Measurements from ENCODE around the gene MT1HL1.
"Not testable (repeated sequence)": the region's sequence is repeated elsewhere in the genome, so short reads cannot be mapped to it uniquely, and the experiment has no call there.

The MT1HL1 gene

GRCh38 chr1:237013608-237014007 is 9.4 kb upstream of the MT1HL1 start:
- DNase-seq = no peak

- DNase-seq = no peak
These were observed 8.6 kb upstream of the MT1HL1 start for GRCh38 chr1:237012788-237013383.

DNA sequence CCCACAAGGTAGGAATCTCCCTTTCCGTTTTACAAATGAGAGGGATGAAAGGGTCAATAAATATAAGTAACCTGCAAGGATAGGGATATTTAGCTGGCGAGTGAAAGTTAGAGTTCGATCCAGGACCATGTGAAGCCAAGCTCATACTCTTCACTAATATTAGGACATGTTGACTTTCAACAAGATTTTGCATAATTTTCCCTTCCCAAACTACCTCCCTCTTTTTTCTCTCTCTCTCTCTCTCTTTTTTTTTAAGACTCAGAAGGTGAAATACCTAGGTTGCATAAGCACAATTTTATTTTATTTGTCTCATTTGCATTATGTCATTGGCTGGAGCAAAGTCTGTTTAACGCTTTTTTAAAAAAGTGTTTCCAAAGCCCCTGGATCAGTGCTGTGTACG is 8.1 kb upstream of the MT1HL1 start:
- no peak for DNase-seq

- DNase-seq = no peak
These were observed 7.2 kb upstream of the MT1HL1 start for GRCh38 chr1:237011432-237011831.

DNA sequence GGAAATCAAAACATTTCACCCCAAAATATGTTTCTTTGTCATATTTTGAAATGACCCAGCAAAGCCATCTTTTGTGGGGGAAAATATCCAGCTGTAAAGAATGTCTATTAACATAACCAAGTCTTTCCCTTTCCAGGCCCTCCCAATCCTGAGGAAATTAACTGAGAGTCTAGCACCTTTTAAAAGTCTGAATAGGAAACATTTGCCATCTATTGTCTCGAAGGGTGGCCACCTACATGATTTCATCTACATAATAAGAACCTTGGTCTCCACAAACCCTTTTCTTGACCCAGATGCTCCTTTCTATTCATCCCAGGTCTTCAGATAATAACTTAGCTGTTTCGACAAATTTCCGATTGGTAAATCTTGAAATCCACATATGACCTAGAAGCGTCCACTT is 5.4 kb upstream of the MT1HL1 start:
- DNase-seq = no peak

DNA sequence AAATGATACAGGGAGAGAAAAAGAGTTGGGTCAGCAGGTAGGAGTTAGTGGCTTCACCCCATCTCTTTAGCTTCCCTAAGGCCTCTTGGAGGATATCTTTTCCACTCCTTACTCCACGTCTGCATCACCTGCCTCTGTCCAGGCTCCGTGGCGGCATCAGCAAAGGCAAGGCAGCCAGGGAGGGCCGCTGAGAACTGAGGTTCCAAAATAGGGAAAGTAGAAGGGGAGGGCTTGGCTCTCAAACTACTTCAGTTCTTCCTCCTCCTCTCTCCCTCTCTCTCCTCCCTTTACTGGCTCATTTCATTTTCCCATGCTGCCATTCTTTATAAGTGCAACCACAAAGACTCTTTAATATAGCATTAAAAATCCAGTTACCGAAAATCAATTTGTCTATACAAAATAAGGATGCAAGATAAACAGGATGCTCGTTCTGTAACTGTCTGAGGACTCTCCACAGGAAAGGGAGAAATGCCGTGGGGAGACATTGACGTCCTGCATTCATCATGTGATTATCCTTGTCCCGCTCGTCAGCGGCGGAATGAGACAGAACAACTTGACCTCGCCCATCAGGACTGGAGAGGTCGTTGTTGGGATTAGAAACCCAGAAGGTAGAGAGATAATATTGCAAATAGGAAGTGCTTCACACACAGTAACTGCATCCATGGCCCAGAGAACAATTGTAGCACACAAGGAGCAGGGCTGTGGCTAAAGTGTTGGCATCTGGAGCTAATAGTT is 3.1 kb upstream of the MT1HL1 start:
- DNase-seq = no peak

DNA sequence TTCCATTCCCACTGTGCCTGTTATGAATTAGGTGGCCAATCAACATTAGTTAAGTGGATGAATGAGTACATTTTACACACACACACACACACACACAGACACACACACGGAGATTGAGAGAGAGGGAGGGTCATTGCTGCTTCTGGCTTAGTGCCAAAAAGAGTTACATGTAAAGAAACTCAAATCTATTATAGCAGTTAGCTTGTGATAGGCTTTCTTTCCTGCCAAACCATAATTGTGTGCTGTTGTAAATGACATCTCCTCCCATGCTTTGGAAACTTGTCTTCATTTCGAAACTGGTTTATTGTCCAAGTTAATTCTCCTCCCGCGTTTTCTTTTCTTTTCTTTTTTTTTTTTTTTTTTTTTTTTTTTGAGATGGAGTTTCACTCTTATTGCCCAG is 1.4 kb upstream of the MT1HL1 start:
- no peak for DNase-seq

GRCh38 chr1:237003516-237003915 is 725 bp downstream of the MT1HL1 start:
- no peak for DNase-seq

DNA sequence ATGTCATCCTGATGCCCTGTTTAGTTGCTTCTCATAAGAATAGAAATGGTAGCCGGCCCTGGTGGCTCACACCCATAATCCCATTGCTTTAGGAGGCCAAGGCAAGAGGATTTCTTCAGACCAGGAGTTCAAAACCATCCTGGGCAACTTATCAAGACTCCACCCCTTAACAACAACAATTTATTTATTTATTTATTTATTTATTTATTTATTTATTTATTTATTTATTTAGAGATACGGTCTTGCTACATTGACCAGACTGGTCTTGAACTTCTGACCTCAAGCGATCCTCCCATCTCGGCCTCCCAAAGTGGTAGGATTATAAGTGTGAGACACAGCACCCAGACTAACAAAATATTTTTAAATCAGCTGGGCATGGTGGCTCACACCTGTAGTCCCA is 4.0 kb downstream of the MT1HL1 start:
- no peak for DNase-seq

DNA sequence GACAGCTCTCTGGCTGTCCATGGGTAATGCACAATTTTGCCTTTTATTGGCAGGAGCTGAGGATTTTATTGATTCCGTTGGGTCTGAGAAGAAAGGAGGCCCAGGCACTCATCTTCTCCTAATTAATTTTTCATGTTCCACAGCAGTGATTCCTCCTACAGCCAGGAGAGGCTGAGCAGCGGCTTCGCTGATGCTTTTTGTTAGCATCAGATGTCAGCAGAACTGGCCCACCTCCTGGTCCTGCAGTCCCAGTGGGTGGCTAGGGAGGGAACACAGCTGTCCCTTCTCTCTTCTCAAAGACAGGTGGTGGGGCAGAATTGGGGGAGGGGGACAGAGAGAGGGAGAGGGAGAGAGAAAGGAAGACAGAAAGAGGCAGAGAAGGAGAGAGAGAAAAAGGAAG is 5.7 kb downstream of the MT1HL1 start:
- DNase-seq = no peak

DNA sequence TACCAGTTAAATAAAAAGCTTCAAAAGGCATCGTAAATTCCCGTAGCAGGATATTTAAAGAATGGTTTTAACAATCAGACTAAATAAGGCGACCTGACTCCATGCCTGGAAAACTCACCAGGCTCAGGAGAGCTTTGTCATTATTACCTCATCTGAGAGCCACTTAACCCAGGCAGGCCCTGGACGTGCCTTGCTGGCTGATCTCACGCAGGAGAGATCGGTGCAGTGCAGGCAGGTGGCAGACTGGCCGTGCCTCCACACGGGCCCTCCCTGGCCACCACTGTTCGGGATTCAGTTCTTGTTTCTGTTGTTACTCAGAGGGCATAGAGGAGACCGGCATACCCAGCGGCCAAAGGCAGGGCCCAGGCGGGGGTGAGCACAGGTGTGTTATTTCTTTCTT is 6.4 kb downstream of the MT1HL1 start:
- DNase-seq = no peak

- DNase-seq = no peak
These were observed 6.9 kb downstream of the MT1HL1 start for GRCh38 chr1:236997361-236997760.

DNA sequence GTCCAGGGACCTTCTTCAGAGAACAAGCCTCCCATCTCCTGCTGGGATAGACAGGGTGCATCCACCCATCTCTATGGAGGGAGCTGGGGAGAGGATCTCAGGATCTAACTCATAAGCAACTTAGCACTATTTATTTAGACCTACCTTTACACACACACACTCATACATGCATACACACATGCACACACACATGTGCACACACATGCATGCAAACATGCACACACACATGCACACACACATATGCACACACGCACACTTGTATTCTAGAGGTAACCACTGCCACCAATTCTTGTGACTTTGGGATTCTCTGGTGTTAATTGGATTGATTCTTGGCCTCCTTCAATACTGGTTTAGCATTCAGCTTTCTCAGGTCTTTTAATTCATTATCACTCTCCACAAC is 9.8 kb downstream of the MT1HL1 start:
- no peak for DNase-seq

DNA sequence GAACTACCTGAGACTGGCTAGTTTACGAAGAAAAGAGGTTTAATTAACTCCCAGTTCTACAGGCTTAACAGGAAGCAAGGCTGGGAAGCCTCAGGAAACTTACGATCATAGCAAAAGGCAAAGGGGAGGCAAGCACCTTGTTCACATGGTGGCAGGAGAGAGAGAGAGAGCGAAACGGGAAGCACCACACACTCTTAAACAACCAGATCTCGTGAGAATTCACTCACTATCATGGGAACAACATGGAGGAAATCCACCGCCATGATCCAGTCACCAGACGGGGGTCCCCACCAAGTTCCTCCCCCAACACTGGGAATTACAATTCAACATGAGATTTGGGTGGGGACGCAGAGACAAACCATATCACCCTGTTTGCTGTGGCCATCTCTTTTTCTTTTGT is 11.8 kb downstream of the MT1HL1 start:
- no peak for DNase-seq

DNA sequence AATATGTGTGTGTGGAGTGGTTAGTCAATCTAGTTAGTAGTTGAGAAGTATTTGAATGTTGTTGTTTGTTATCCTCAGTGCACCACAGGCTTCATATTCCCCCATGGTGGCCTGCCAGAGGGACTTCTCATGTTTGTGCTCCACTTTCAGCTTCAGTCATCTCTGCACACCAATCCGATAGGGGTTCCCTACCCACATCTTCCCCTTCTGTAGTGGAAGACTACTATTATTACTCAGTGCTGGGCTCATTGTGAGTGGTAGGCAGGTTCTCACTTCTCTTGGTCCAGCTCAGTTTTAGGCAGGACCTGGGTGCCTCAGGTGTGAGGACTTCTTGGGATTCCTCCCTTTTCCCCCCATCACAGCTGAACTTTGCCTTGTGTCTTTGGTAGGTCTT is 14.2 kb downstream of the MT1HL1 start:
- no peak for DNase-seq

DNA sequence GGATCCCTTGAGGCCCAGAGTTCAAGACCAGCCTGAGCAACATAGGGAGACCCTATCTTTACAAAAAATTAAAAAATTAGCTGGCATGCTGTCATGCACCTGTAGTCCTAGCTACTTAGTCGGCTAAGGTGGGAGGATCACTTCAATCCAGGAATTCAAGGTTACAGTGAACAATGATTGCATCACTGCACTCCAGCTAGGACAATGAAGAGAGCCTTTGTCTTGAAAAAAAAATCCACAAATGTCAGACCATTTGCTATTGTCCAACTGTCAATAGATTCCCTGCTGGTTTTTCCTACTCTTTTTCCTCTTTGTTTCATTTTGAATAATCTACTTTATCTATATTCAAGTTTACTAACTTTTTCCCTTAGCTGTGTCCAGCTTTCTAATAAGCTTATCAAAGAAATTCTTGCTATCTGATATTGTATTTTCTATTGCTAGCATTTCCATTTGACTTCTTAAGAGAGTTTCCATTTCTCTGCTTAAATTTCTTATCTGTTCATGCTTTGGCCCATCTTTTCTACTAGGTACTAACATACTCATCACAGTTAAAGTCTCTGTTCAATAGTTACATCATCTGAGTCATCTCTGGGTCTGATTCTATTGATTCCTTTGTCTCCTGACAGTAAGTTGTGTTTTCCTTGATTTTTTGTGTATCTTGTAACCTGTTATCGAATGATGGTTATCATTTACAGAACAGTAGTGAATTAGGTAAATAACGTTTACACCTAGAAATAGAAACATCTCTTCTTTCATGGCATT is 14.8 kb downstream of the MT1HL1 start:
- DNase-seq = no peak

DNA sequence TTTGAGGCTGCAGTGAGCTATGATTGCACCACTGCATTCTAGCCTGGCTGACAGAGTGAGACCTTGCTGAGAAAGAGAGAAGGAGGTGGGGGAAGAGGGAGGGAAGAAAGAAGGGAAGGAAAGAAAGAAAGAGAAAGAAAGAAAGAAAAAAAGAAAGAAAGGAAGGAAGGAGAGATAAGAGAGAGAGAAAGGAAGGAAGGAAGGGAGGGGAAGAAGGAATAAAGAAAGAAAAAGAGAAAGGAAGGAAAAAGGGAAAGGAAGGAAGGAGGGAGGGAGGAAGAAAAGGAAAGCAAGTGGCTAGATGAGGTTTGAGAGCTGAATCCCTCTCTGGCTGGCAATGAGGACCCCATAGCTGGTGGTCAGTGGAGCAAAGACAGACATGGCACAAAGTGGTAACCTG is 20.4 kb downstream of the MT1HL1 start:
- no peak for DNase-seq

GRCh38 chr1:236982380-236982779 is 21.9 kb downstream of the MT1HL1 start:
- no peak for DNase-seq

DNA sequence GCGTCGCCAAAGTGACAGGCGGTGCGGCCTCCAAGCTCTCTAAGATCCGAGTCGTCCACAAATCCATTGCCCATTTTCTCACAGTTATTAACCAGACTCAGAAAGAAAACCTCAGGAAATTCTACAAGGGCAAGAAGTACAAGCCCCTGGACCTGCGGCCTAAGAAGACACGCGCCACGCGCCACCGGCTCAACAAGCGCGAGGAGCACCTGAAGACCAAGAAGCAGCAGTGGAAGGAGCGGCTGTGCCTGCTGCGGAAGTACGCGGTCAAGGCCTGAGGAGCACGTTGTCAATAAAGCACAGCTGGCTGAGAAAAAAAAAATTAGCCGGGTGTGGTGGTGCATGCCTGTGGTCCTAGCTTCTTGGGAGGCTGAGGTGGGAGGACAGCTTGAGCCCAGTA is 22.8 kb downstream of the MT1HL1 start:
- not testable (repeated sequence) for DNase-seq

- no peak for DNase-seq
These were observed 23.6 kb downstream of the MT1HL1 start for GRCh38 chr1:236980673-236981072.

DNA sequence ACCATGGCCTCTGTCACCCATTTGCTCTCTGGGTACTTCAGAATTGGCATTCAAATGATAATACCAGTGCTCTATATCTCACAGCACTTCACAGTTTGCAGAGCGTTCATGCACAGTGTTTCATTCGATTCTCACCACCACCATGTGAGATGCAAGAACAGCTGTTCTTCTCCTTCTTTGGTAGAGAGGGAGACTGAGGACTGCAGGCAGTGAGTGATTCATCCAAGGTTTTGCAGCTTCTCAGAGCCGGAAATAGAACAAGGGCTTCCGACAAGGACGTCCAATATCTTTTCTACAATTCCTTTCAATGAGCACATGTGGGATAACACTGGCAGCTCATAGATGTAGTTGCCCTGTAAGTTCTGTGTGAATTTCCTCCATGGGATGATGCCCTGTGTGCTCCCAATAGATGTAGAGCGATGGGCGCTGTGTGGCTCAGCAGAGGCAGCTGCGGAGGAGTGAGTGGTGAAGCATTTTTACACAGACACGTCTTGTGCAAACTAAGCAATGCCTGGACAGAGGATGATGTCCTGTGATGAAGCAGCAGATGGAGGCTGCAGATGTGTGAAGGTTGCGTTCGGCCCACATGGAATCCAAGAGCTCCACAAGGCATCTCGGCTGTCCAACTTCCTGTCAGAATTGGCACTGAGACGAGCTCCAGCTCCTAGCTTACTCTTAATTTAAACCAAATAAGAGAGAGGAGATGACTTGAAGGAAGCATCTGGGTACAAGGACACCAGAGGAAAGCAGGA is 24.9 kb downstream of the MT1HL1 start:
- DNase-seq = no peak

GRCh38 chr1:236978740-236979139 is 25.5 kb downstream of the MT1HL1 start:
- DNase-seq = no peak

DNA sequence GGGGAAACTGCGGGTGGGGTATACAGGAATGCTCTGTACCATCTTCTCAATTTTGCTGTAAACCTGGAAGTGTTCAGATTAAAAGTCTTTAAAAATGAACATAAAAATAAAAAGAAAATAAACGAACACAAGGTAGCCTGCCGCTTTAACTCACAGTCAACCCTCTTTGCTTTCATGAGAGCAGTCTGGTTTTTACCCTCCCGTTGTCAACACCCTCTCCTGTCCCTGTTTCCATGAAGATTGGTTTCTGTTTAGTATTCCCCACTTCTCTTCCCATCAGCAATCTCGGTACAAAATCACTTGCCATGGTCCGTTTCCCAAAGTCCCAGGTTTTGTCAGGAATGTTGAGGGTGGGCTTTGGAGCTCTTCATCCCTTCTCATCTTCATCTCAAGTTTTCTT is 28.8 kb downstream of the MT1HL1 start:
- DNase-seq = no peak

GRCh38 chr1:236974025-236974424 is 30.2 kb downstream of the MT1HL1 start:
- not testable (repeated sequence) for DNase-seq

All from NK-92 treated with Interleukin-12 subunit alpha and Interleukin-12 subunit beta, amount 100 ng/mL, for 24 hours (cell line).